Raji (cell line): ENCODE results near the gene KNG1.

Source experiments
- POLR2A ChIP-seq: IDR thresholded peaks from 2 replicates; pipeline ENCODE4 v1.6.1; 2011; ENCODE audit warnings: low read depth, low read length, control low read depth; ENCODE audit not compliant: insufficient read depth

KNG1 gene

DNA sequence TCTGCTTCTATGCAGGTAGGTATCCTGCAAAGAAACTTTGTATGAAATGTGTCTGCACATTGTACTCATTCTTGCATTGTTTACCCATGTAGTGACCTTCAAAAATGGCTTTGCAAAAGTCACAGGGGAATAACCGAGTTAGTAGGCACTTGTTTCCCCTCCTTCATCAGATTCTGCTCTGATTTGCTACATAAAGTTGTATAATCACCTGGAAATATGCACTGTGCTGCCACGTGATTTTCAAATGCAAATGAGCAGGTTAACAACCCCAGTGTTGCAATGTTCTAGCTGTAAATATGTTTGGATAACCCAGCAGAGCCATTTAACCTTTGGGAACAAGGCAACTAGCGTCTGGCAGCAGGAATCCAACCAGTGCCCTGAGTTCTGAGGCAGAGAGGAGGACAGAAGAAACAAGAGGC lies at the start of gene KNG1:
Gene KNG1, plus strand, starts transcription at position 321 of the 419 bp plus-strand sequence. CDS start 184 bp downstream, outside the sequence.
- TF ChIP-seq POLR2A, result no peak

DNA sequence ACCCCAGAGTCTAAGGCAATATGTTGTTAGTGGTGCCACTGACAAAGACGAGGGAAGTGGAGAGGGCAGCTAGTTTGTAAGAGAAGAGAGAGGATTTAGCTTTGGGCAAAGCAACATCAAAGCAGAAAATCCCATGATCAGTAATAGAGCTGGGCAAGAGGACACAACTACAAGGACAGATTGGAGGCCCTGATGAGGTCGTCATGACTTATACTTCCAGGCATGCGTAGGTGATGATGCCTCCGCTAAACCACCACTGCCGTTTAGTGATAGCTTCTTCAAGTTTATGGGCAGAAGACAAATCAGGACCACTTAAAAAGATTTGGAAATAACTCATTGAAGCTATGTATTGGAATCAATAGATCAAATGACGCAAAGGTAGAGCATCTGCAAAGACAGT lies 48.7 kb upstream of the KNG1 start:
- TF ChIP-seq POLR2A, result no peak

- no peak for TF ChIP-seq POLR2A
These were observed 47.6 kb upstream of the KNG1 start for GRCh38 chr3:186669378-186670084.

DNA sequence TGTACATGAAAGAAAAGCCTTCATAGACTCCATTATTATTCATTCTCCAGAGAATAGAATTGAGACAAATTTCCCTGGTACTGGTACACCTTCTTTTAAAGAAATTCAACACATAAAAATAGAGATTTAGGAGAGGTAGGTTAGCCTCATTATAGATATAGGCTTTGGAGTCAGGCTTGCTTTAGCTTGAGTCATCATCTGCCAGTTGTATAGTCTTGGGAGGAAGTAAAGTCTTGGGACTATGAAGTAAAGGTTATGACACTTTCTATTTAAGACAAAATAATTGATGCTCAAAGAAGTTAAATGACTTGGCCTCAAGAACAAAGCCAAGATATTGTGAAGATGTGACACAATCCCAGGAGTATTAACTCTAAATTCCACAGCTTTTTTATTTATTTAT lies 47.0 kb upstream of the KNG1 start:
- TF ChIP-seq POLR2A, result no peak

GRCh38 chr3:186671051-186671450 lies 46.1 kb upstream of the KNG1 start:
- no peak for TF ChIP-seq POLR2A

DNA sequence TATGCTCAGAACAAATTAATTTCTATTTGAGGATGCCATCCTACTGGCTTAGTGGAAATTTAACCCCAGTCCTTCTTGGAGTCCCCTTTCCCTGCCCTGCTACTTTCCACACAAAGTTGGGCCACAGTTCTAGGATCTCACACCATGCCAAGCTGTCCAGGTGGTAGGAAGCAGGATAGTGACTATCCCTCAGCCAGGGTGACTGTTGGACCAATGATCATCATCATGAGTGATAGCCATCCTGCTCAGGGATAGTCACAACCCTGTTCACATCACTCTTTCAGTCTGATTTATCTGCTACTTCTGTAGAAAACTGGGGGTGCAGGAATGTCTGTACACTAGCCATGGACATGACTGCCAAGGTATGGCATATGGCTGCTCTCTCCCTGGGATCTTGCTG lies 38.6 kb upstream of the KNG1 start:
- TF ChIP-seq POLR2A, result no peak

DNA sequence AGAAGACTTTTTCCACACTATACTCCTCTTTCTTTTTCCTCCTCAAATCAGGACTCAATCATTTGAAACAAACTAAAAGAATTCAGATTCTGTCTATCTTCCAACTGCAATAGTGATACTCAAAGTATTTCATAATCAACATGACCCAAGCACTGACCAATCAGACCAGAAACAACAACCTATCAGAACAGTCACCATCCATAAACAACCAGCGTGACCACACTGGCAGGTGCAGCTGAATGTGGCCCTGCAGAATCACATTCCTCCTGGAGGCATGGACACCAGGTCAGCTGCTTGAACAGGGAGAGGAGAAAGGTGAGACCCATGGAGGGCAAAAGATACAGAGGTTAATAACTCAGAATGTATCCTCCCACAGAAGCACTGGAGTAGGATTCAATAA lies 38.0 kb upstream of the KNG1 start:
- no peak for TF ChIP-seq POLR2A

- no peak for TF ChIP-seq POLR2A
These were observed 36.3 kb upstream of the KNG1 start for GRCh38 chr3:186680869-186681268.

GRCh38 chr3:186682812-186683211 lies 34.3 kb upstream of the KNG1 start:
- TF ChIP-seq POLR2A, result no peak

DNA sequence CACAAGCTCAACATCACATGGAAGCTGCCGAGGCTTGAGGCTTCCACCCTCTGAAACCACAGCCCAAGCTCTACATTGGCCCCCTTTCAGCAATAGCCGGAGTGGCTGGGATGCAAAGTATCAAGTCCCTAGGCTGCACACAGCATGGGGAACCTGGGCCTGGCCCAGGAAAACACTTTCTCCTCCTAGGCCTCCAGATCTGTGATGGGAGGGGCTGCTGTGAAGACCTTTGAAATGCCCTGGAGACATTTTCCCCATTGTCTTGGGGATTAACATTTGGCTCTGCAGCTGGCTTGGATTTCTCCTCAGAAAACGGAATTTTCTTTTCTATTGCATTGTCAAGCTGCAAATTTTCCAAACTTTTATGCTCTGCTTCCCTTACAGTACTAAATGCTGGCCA lies 33.2 kb upstream of the KNG1 start:
- TF ChIP-seq POLR2A, result no peak

DNA sequence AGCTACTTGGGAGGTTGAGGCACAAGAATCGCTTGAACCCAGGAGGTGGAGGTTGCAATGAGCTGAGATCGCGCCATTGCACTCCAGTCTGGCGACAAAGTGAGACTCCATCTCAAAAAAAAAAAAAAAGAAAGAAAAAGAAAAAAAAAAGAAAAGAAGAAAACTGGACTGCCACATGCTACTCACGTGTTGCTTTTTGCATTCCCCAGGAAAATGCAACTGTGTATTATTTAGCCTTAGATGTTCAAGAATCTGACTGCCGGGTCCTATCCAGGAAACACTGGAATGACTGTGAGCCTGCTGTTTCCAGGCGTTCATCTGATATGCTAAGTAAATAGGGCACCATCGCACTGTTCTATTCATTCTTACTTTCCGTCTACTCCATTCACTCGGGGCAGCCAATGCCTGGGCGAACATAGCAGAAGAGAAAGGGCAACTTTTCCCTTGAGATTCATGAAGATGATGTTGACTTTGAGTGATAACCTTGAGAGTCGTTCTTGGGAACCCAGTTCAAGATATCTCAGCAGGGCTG lies 30.0 kb upstream of the KNG1 start:
- no peak for TF ChIP-seq POLR2A

DNA sequence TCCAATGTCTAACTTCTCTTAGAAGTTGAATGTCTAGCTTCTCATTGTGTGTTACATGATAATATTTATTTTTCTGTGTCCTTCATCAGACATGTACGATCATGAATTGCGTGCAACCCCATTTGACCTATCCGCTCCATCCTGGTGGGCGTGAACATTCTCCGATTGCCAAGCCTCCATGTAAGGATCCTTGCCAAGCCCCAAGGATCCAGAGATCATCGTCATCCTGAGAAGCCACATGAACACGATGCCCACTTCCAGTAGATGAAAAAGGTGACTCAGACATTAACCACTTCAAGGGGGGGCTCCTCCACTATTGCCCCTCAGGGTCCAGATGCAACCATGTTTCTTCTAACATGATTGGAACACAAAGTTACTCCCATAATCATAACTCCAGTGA lies 25.5 kb upstream of the KNG1 start:
- TF ChIP-seq POLR2A, result no peak

GRCh38 chr3:186693843-186694242 lies 23.3 kb upstream of the KNG1 start:
- TF ChIP-seq POLR2A, result no peak

DNA sequence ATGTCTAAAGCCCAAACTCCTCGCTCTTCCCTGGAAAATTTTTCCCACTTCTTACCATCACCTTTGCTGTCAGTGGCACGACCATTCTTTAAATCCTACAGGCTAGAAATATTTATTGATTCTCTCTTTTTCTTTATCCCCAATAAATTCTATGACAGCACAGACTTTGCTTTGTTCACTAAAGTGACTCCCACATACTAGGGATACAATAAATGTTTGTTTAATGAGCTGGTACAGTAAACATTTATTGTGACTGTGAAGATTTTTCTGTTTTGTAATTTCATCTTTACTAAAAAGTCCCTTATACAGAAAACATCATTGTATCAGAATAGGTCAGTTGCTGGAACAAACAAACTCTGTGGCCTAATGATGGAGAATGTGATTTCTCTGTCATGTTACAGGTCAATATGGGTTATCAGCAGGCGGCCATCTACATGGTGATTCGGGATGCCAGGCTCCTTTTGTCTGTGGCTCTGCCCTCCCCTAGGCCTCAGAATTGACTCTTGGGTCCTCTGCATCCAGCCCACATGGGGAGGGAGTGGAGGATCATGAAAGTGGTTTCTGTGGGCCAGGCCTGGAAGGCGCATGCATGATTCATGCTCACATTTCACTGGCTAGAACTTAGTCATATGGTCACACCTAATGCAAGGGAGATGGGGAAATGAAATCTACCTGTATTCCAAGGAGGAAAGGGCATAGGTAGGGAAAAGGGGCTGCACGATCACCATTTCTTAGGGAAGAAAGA lies 22.7 kb upstream of the KNG1 start:
- TF ChIP-seq POLR2A, result no peak

- no peak for TF ChIP-seq POLR2A
These were observed 20.6 kb upstream of the KNG1 start for GRCh38 chr3:186696522-186696921.

DNA sequence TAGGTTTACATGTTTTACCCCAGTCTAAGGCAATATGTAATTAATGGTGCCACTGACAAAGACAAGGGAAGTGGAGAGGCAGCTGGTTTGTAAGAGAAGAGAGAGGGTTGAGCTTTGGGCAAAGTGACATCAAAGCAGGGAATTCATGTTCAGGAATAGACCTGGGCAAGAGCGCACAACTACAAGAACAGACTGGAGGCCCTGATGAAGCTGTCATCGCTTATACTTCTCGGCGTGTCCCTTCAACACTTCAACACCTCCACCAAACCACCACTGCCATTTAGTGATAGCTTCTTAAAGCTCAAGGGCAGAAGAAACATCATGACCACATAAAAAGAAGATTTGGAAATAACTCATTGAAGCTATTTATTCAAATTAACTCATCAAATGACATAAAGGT lies 19.6 kb upstream of the KNG1 start:
- TF ChIP-seq POLR2A, result no peak

DNA sequence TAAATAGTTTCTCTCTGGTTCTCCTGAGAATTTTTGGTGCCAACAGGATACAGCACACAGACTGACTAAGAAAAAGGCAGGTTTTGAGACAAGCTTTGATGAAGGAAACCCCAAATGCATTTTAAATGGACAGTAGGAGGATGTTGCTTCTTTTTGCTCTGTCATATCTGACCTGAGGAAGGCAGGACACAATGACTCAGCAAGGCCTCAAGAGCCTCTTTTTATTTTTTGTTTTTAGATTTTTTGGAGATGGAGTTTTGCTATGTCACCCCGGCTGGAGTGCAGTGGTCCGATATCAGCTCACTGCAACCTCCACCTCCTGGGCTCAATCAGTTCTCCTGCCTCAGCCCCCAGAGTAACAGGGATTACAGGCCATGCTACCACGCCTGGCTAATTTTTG lies 16.9 kb upstream of the KNG1 start:
- no peak for TF ChIP-seq POLR2A
